GM13976 (cell line): ENCODE data around the gene CCT3.
"Not testable (repeated sequence)": the region's sequence is repeated elsewhere in the genome, so short reads cannot be mapped to it uniquely, and the experiment has no call there.

Experiments
- DNase-seq: peaks from one replicate; pipeline ENCODE4 v3.0.0; 2012; ENCODE audit warnings: low spot score
- CTCF ChIP-seq: IDR thresholded peaks from 2 replicates; pipeline ENCODE4 v1.5.1; 2012; ENCODE audit warnings: borderline replicate concordance, mild to moderate bottlenecking; ENCODE audit not compliant: insufficient read depth; ENCODE audit errors: extremely low read depth, missing control alignments, control extremely low read depth
- in situ Hi-C: fragments of 300-500 bp; cut with MboI; formaldehyde crosslinking; loops from one replicate; pipeline ENCODE4 v1.12.0; 2022; ENCODE audit warnings: low sequenced_read_pairs, mixed read lengths, inconsistent platforms; ENCODE audit not compliant: unreplicated experiment

The CCT3 gene

GRCh38 chr1:156336242-156336641 lies 1.9 kb downstream of the CCT3 start:
- TF ChIP-seq CTCF, result no peak
- in situ Hi-C loops, result no loop called here
- no peak for DNase-seq

DNA sequence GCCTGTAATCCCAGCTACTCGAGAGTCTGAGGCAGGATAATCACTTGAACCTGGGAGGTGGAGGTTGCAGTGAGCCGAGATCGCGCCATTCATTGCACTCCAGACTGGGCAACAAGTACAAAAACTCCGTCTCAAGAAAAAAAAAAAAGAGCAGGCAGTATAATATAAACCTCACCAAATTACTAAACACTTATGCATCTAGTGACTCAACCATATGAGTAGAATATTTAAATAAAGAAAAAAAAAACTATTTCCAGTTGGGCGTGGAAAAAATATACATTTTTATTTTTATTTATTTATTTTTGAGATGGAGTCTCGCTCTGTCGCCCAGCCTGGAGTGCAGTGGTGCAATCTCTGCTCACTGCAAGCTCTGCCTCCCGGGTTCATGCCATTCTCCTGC lies 14.9 kb downstream of the CCT3 start:
- in situ Hi-C loops, DNase-seq: not testable (repeated sequence)

GRCh38 chr1:156320560-156320959 lies 17.5 kb downstream of the CCT3 start:
- no peak for DNase-seq
- no peak for TF ChIP-seq CTCF
- in situ Hi-C loops, result no loop called here

DNA sequence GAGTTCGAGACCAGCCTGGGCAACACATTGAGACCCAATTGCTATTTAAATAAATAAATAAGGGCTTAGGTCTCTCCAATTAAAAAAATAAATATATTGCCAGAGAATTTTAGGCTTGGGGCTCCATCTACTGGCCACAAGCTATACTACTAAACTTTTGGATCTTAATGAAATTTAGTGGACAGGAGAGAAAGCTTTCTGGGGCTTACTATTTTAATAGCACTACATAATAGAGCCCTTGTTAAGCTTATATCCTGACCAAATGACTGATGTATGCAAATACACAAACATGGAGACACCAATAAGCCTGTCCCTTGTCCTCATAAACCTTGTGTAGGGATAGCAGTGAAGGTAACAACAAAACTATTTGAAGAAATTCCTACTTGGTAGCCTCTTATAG lies 18.4 kb downstream of the CCT3 start:
- no peak for DNase-seq
- in situ Hi-C loops, result no loop called here
- peak; percentile 39 for TF ChIP-seq CTCF

DNA sequence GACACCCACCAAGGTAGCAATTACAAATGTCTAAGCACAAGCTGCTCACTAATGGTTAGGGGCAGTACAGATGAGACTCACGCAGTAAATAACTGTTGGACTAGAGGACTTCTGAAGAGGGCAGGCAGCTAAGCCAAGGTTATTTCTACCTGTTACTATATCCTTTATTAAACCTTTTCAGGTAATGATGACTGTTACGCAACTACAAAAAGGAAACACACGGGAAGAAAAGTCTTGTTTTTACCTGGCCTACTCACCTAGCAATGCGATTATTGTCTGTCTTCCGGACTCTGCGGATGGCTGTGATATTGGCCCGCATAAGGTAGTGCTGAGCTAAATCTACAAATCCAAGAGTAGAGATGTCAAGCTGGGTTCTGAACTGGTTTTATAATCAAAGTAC lies 21.2 kb downstream of the CCT3 start:
- no peak for TF ChIP-seq CTCF
- in situ Hi-C loops, result no loop called here
- no peak for DNase-seq

- TF ChIP-seq CTCF, result no peak
- no peak for DNase-seq
- in situ Hi-C loops, result no loop called here
These were observed 27.1 kb downstream of the CCT3 start for GRCh38 chr1:156310962-156311361.

DNA sequence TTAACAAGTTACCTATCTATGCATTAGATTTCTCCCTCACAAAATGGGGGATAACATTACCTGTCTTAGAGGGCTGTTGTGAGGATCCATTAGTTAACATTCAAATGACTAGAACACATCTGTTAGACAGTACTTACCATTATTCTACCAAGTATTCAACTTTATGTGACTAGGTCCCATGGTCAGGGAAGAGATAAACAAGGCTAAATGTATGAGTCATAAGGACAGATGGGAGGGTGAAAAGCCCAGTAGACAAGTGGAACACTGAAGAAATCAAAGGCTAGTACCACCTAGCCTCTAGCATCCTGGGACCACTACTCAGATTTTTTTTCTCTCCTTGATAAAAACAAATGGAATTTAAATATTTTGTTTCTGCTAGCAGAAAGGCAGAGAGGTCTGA lies 30.0 kb downstream of the CCT3 start:
- no peak for DNase-seq
- in situ Hi-C loops, result no loop called here
- TF ChIP-seq CTCF, result no peak
